Stimulated activated CD8-positive, alpha-beta memory T cell treated with anti-CD3 and anti-CD28 coated beads, Interleukin-4, amount 100 ng/mL, for 24 hours (primary cell): ENCODE results near the gene PCGF6.
"Not testable (repeated sequence)": the region's sequence is repeated elsewhere in the genome, so short reads cannot be mapped to it uniquely, and the experiment has no call there.

ENCODE experiments used
- DNase-seq: peaks from one replicate; pipeline ENCODE4 v3.0.0-alpha.2; 2020; ENCODE audit warnings: low read depth

The PCGF6 gene

GRCh38 chr10:103316087-103316486 is 34.9 kb downstream of the PCGF6 start:
- no peak for DNase-seq

- DNase-seq: no peak
These were observed 40.7 kb downstream of the PCGF6 start for GRCh38 chr10:103310197-103310596.

DNA sequence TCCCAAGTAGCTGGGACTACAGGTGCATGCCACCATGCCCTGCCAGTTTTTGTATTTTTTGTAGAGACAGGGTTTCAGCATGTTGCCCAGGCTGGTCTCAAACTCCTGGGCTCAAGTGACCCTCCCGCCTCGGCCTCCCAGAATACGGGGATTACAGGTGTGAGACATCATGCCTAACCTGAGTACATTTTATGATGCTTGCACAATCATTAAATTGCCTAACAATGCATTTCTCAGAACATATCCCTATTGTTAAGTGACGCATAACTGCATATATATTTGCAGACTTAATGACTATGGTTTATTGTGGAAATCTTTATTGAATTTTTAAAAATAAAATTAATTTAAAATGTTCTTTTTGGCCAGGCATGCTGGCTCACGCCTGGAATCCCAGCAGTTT is 43.3 kb downstream of the PCGF6 start:
- DNase-seq: no peak

- DNase-seq: no peak
These were observed 55.4 kb downstream of the PCGF6 start for GRCh38 chr10:103295374-103296015.

GRCh38 chr10:103291588-103291987 is 59.4 kb downstream of the PCGF6 start:
- DNase-seq: no peak

DNA sequence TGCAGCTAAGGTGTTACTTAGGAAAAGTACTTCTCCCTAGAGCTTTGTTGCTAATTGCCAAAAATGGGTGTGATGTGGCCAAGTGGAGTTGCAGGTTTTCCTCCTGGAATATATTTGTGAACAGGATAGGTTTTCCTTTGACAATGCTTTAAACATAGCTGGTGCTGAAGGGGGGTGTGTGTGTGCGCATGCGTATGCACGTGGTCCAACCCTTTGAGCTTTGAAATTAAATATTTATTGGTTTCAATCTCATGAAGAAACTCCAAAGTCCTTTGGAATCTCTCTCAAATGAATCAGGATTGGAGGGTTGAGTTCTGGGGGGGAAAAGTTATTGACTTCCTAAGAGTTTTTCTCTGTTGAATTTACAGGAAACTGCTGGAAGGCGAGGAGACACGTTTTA is 62.9 kb downstream of the PCGF6 start:
- DNase-seq: no peak

DNA sequence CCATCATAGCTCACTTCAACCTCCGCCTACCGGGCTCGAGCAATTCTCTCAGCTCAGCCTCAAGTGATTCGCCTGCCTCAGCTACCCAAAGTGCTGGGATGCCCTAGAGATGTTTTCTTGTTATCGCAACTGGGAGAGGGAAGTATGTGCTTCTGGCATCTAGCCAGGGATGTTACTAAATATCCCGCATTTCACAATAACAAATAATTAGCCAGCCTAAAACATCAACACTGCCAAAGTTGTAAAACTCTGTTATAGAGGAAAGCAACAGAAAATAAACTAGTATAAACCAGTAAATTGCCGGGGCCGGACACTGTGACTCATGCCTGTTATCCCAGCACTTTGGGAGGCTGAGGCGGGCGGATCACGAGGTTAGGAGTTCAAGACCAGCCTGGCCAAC is 66.8 kb downstream of the PCGF6 start:
- DNase-seq: no peak

- DNase-seq: no peak
These were observed 68.0 kb downstream of the PCGF6 start for GRCh38 chr10:103282961-103283360.

- DNase-seq: no peak
These were observed 69.2 kb downstream of the PCGF6 start for GRCh38 chr10:103281753-103282152.

GRCh38 chr10:103280506-103280905 is 70.4 kb downstream of the PCGF6 start:
- DNase-seq: no peak

GRCh38 chr10:103280031-103280430 is 70.9 kb downstream of the PCGF6 start:
- DNase-seq: no peak

GRCh38 chr10:103278862-103279298 is 72.1 kb downstream of the PCGF6 start:
- peak; percentile 18 for DNase-seq

DNA sequence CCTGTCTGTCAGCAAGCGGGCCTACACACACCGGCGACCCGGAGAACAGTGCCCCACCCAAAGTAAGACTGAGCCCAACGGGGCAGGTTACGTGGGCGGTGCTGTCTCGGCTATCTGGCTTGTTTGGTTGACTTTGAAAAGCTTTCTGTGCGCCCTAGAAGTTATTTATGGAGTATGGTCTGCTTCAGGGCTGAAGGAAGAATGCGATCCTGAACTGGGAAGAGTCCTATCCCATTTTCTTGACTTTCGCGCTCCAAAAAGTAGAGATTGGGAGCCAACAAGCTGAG is 72.5 kb downstream of the PCGF6 start:
- DNase-seq: no peak

- no peak for DNase-seq
These were observed 73.0 kb downstream of the PCGF6 start for GRCh38 chr10:103277713-103278536.

GRCh38 chr10:103276896-103277712 is 73.8 kb downstream of the PCGF6 start, which contains the start of gene INA:
INA (plus strand) TSS chr10:103277138; CDS start chr10:103277212, 74 bp downstream.
- no peak for DNase-seq

GRCh38 chr10:103276251-103276895 is 74.6 kb downstream of the PCGF6 start:
- no peak for DNase-seq

- DNase-seq: no peak
These were observed 77.9 kb downstream of the PCGF6 start for GRCh38 chr10:103273041-103273441.

- DNase-seq: no peak
These were observed 85.1 kb downstream of the PCGF6 start for GRCh38 chr10:103265717-103266329.

DNA sequence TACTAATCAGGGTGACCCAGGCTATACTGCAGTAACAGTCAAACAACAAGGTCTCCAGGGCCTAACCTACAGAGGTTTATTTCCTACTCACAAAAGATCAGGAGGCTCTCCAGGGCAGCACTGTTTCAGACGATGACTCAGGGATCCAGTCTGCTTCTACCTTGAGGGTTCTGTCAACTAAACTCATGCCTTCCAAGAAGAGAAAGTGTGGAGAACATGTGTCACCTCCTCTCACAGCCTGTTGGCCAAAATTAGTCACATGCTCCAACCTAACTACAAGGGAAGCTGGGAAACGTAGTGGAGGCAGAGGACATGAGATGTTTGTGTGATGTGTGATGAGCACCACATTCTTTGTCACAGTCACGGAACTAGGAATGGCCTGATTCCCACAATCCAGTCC is 88.7 kb downstream of the PCGF6 start:
- no peak for DNase-seq

GRCh38 chr10:103259989-103260388 is 91.0 kb downstream of the PCGF6 start:
- DNase-seq: no peak

DNA sequence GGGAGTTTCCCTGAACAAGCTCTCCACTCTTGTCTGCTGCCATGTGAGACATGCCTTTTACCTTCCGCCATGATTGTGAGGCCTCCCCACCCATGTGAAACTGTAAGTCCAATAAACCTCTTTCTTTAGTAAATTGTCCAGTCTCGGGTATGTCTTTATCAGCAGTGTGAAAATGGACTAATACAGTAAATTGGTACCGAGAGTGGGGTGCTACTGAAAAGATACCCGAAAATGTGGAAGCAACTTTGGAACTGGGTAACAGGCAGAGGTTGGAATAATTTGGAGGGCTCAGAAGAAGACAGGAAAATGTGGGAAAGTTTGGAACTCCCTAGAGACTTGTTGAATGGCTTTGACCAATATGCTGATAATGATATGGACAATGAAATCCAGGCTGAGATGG is 92.0 kb downstream of the PCGF6 start:
- not testable (repeated sequence) for DNase-seq

DNA sequence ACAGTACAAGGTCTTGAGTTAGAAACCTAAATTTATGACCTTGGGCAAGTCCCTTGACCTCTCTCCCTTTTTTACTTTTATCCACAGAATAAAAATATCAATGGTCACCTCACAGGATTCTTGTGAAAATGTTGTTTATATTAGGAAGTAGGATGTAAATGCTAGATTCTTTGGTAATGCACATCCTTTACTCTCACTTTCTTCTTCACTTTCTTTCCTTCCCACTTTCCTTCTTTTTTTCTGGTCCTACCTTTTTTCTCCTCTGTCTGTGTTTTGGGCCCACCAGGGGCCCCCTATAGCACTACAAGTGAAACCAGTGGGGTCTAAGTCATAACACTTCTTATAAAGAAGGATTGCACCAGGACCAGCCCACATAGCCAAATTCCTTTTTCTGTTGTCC is 93.1 kb downstream of the PCGF6 start:
- no peak for DNase-seq
